K562 (cell line): ENCODE data around the gene OSTF1. TPM values are rescaled to one million over a fixed set of nuclear protein-coding genes. Genes with fewer than 3 reads are reported as not detected.

Experiments
- ATF3 ChIP-seq, 2 experiments: fragments of 450-650 bp in 1 of 2; sonication (generic) in 1 of 2; formaldehyde crosslinking in 1 of 2; IDR thresholded peaks in 1 of 2; conservative IDR thresholded peaks in 1 of 2; 2 replicates each; pipeline versions ENCODE4 v1.6.1 to v1.8.1; 2016 to 2023; ENCODE audit warnings: mild to moderate bottlenecking in 2 of 2, moderate library complexity in 2 of 2, inconsistent platforms in 1 of 2, missing genetic modification reagents in 1 of 2
- C11orf30 ChIP-seq: fragments of 450-650 bp; IDR thresholded peaks from 2 replicates; pipeline ENCODE4 v1.6.1; 2016; ENCODE audit warnings: low read depth, mild to moderate bottlenecking
- HMBOX1 ChIP-seq: sonication (generic); IDR thresholded peaks from 2 replicates; pipeline ENCODE4 v1.6.1; 2016
- MCM3 ChIP-seq: fragments of 450-650 bp; IDR thresholded peaks from 2 replicates; pipeline ENCODE4 v1.6.1; 2016
- MEF2D ChIP-seq: conservative IDR thresholded peaks from 2 replicates; pipeline ENCODE4 v1.6.1; 2016; ENCODE audit warnings: low read depth, missing genetic modification characterization, missing compliant biosample characterization
- NR2C1 ChIP-seq, 2 experiments: fragments of 450-650 bp; IDR thresholded peaks; 2 replicates each; pipeline ENCODE4 v1.6.1; 2017; ENCODE audit warnings: mild to moderate bottlenecking in 2 of 2, antibody characterized with exemption in 1 of 2, inconsistent platforms in 1 of 2, missing compliant biosample characterization in 1 of 2, missing genetic modification characterization in 1 of 2
- NR3C1 ChIP-seq: sonication (generic); formaldehyde crosslinking; IDR thresholded peaks from 2 replicates; pipeline ENCODE4 v1.8.1; 2022; ENCODE audit warnings: missing genetic modification reagents
- PCBP2 ChIP-seq: fragments of 200-400 bp; formaldehyde crosslinking; IDR thresholded peaks from 2 replicates; pipeline ENCODE4 v1.6.1; 2018; ENCODE audit warnings: low read length, low read depth, mild to moderate bottlenecking, moderate library complexity; ENCODE audit not compliant: poor library complexity, severe bottlenecking
- PML ChIP-seq: IDR thresholded peaks from 2 replicates; pipeline ENCODE4 v1.6.1; 2012; ENCODE audit warnings: low read length, inconsistent platforms
- RAD21 ChIP-seq, 2 experiments: fragments of 250-450 bp in 1 of 2; fragments of 450-650 bp in 1 of 2; sonication (Bioruptor Pico) in 1 of 2; formaldehyde crosslinking in 1 of 2; IDR thresholded peaks in 1 of 2; conservative IDR thresholded peaks in 1 of 2; 2 replicates each; pipeline versions ENCODE4 v1.4.0 to v1.8.0; 2020 to 2022; ENCODE audit warnings: mild to moderate bottlenecking in 2 of 2, moderate library complexity in 1 of 2
- SRSF1 ChIP-seq: fragments of 200-400 bp; formaldehyde crosslinking; IDR thresholded peaks from 2 replicates; pipeline ENCODE4 v1.6.1; 2017; ENCODE audit warnings: mild to moderate bottlenecking, low read depth, low read length, moderate library complexity
- XRCC4 ChIP-seq: IDR thresholded peaks from one replicate; pipeline ENCODE4 v1.6.1; 2011; ENCODE audit not compliant: insufficient read depth, insufficient read length; ENCODE audit errors: extremely low read depth
- ZBTB1 ChIP-seq: sonication (generic); formaldehyde crosslinking; IDR thresholded peaks from 2 replicates; pipeline ENCODE4 v1.8.1; 2023; ENCODE audit warnings: missing genetic modification reagents, low read depth, mild to moderate bottlenecking, borderline replicate concordance
- ZBTB2 ChIP-seq: fragments of 450-650 bp; IDR thresholded peaks from 2 replicates; pipeline ENCODE4 v1.6.1; 2016; ENCODE audit warnings: antibody characterized with exemption
- ZNF143 ChIP-seq: sonication (generic); formaldehyde crosslinking; IDR thresholded peaks from 2 replicates; pipeline ENCODE4 v1.9.0; 2022; ENCODE audit warnings: mild to moderate bottlenecking, missing genetic modification reagents
- ZNF165 ChIP-seq: fragments of 250-450 bp; sonication (Bioruptor Pico); IDR thresholded peaks from 2 replicates; pipeline ENCODE4 v1.4.0; 2020; ENCODE audit warnings: borderline replicate concordance
- ZNF644 ChIP-seq: fragments of 200-800 bp; sonication (Bioruptor generic); IDR thresholded peaks from 2 replicates; pipeline ENCODE4 v1.6.1; 2016; ENCODE audit warnings: low read depth, missing genetic modification characterization, missing compliant biosample characterization
- polyA plus RNA-seq, 8 experiments: library from polyadenylated mRNA; depleted of rRNA in 4 of 8; stranded (reverse) in 5 of 8; unstranded in 3 of 8; fragments of >200 nt; fragmentation: Nextera tagmentation in 2 of 8; fragmentation: Illumina TruSeq in 1 of 8; extraction: Ambion mirVana in 2 of 8; extraction: Trizol in 1 of 8; gene quantifications; 2 replicates each; pipeline versions ENCODE4 v1.2.1 to v1.2.3, GENCODE V29; 2011 to 2014; ENCODE audit warnings: inconsistent platforms in 1 of 8, missing spikeins in 1 of 8
- total RNA-seq, 7 experiments: library from RNA; depleted of rRNA in 6 of 7; stranded (reverse); fragments of >200 nt in 6 of 7; fragmentation: Illumina TruSeq in 2 of 7; extraction: Trizol in 2 of 7; gene quantifications; 2 replicates each; pipeline versions ENCODE4 v1.2.1 to v1.2.3, GENCODE V29; 2011 to 2021; ENCODE audit warnings: low replicate concordance in 1 of 7

The OSTF1 gene
- total and polyA plus RNA-seq, 9 of the 15 experiments (the other 6 are each of a cell fraction or from before 2014, with no cell fraction given) = 15.0 to 37.3 (median 23.0) TPM

- TF ChIP-seq HMBOX1 (peak; percentile 53; the same call in 1 of the 2 replicates), PCBP2 (no peak), NR3C1 (CRISPR knock-in tag) (no peak), ZBTB1 (no peak), ZNF644 (tag) (0 out of 2 replicates have a peak, but pooled peaks have one; percentile 32), ZBTB2 (no peak), RAD21 (CRISPR knock-in tag; conservative IDR thresholded peaks at IDR 0.05 in 1 of 2, IDR thresholded peaks at IDR 0.05 in 1 of 2) (no peak), MEF2D (tag) (peak; percentile 65; the same call in 1 of the 2 replicates), XRCC4 (no peak), ATF3 (IDR thresholded peaks at IDR 0.05) (peak; percentile 16; the same call in 1 of the 2 replicates), ATF3 (CRISPR knock-in tag; conservative IDR thresholded peaks at IDR 0.05) (no peak), ZNF165 (CRISPR knock-in tag) (no peak), PML (no peak), NR2C1 (IDR thresholded peaks at IDR 0.05) (no peak), NR2C1 (tag; IDR thresholded peaks at IDR 0.05) (peak; percentile 51; the same call in 1 of the 2 replicates), ZNF143 (CRISPR knock-in tag) (no peak), C11orf30 (peak; percentile 41; the same call in 1 of the 2 replicates), MCM3 (no peak), SRSF1 (no peak)
- TF ChIP-seq, all 486 proteins: peak for 33
These were observed 82.6 kb downstream of the OSTF1 start (continued) for GRCh38 chr9:75170898-75171360.
